ENCODE measurements around the gene SAFB2.

Gene SAFB2

DNA sequence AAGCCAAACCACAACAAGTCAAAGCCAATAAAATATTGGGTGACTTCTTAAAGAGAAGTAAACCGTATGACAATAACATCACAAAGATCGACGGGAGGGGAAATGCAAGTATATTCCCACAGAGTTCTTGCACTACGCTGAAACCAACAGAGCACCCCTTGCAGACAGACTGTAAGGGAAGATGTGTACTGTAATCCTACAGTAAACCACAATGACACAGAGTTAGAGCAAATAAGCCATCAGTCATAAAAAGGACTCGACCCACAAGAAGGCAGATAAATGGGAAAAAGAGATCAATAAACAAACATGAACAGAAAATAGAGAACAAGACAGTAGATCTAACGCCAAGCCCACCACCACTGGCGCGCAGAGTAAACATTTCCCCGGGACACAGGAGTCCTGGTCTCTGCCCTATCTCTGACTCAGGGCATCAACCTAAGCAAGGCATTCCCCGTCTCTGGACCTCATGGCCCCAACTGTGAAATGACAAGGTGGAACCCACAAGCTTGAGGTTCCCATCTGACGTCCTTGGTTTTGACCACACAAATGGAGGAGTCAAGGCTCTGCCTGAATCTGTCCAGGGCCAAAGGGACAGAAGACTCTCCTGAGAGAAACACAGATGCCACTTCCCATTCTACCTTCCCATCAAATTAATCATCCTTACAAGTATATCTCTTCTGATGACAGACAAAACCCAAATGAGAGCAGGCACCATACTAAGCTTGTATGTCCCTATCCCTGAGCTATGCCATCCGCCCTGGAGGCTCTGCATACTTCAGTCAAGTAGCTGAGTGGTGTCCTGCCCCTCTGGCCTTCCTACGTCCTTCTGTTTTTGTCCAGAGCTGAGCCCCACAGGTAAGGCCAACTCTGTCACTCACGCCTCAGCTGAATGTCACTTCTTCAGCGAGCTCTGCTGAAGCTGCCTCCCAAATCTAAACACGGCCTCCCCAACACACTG lies 15.0 kb downstream of the SAFB2 start:
- no peak for DNase-seq (ENCODE audit: low read depth in 3 of 3)

DNA sequence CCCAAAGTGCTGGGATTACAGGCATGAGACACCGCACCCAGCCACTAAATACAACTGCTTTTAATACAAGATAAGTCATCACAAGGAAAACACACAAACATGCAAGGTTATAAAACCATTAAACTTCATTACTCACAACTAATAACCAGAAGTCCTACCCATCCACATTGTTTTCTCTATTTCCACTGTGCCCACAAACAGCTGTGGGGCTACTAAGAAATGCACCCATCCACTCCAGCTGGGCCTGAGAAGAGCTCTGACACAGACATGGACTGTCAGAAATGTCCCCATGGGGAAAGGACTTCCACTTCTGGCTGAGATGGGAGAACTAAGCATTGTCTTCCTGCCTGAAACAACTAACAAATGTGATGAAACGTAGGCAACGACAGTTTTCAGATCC lies 17.2 kb downstream of the SAFB2 start:
- no peak for DNase-seq (ENCODE audit: low read depth in 3 of 3)

DNA sequence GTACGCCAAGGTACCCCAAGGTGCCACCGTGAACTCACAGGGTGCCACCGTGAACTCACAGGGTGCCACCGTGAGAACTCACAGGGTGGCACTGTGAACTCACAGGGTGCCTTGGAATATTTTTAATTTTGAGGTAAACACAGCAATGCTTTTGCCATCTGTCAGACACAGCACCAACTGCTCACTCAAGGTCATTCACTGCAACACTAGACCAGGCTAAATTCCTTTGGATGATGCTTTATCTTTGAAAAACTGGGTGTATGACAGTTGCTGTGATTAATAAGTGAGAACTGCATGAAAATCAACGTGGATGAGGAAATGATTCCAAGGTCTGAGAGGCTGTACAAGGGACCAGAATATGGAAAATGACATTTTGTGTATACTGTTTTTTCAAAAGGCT lies 18.9 kb downstream of the SAFB2 start:
- DNase-seq (ENCODE audit: low read depth in 3 of 3): no peak

DNA sequence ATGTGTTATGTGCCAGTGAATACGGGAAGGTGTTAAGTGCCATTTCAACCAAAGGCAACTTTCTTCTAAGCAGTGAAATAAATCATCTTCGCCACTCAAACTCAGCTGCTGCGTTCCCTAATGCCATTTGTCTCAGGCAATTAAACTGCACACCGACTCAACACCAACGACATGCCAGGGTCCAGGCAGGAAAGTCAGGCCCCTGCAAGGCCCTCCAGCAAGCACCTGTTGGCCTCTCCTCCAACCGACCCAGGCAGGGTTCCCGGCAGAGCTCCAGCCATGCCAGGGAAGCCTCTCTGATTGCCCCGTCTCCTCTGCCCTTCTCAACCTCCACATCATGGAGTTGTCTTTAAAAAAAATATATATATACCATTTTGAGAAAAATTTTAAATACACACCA lies 21.8 kb downstream of the SAFB2 start:
- no peak for DNase-seq (ENCODE audit: low read depth in 3 of 3)

DNA sequence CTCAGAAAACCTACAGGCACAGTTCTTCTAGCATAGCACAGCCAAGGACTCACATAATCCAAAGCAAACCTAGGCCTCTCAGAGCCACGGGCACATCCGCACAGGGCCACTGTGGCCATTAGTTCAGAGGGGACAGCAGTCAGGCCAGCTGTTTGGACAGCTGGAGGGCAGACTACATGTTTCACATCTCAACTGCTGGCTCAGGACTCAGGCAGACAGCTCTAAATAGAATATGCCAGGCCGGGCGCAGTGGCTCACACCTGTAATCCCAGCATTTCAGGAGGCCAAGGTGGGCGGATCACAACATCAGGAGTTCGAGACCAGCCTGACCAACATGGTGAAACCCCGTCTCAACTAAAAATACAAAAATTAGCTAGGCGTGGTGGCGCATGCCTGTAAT lies 26.8 kb downstream of the SAFB2 start:
- DNase-seq (ENCODE audit: low read depth in 3 of 3): no peak

DNA sequence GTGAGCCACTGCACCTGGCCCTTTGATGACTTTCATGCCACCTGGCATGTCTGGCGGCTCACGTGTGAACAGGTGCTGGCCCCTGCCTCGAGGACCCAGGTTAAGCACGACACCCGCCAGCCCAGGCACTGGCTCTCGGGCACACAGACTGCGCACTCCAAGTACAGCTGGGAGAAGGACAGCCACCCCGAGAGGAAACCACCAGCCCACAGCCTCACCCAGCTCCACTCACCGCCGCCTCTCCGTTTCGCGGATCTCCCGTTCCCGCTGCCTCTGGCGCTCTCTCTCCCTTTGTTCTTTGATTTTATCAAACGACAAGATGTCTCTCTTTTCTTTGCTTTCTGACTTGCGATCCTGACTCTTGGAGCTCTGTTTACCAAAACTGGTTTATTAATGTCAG lies 27.4 kb downstream of the SAFB2 start:
- no peak for DNase-seq (ENCODE audit: low read depth in 3 of 3)

DNA sequence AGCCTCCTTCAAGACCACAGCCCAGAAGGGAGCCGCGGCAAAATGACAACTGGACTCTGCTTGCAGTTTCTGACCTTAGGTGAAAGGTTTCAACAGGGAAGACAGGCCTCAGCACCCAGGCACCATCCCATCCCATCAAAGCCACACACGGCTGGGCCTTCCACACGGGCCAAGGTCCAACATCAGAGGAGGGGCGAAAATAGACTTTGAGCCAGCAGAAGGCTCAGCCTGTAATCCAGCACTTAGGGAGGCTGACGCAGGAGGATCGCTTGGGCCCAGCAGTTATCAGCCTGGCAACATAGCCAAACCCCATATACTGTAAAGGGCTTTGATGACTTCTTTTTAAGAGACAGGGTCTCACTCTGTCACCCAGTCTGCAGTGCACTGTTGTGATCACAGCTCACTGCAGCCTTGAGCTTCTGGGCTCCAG lies 28.0 kb downstream of the SAFB2 start:
- DNase-seq (ENCODE audit: low read depth in 3 of 3): no peak

DNA sequence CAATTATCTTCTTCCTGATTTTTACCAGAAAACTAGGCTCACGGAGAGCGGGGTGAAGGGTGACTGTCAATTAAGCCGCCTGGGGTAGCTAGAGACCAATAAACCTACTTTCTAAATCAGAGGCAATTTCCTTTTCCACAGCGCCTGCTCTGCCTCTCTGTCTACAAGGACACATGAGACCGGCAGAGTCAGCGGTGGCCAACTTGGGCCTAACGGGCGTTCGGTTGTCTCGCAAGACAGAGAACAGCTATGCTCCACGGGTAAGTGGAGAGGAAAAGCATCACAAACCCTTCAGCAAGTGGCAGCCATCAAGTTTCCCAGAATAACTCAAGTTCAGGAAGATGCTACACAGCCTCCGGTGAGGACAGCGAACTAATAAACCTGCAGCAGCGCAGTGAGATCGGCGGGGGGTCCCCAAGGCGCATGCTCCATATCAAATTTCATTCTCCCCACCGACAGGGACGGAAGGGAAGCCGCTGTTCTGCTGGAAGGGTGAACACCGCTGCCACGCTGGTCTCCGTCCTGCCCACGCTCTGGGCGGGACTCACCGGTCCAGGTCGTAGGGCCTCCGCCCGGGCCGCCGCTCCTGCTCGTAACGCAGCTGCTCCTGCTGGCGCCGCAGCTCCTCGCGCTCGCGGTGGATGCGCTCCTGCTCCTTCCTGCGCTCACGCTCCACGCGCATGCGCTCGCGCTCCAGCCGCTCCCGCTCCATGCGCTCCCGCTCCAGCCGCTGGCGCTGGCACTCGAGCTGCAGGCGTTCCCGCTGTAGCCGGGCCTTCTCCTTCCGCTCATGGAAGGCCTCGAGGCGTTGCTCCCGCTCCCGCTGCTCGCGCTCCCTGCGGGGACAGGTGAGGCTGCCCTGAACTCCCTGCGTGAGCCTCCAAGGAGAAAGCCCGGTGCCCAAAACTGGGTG lies 29.0 kb downstream of the SAFB2 start:
- no peak for DNase-seq (ENCODE audit: low read depth in 3 of 3)

DNA sequence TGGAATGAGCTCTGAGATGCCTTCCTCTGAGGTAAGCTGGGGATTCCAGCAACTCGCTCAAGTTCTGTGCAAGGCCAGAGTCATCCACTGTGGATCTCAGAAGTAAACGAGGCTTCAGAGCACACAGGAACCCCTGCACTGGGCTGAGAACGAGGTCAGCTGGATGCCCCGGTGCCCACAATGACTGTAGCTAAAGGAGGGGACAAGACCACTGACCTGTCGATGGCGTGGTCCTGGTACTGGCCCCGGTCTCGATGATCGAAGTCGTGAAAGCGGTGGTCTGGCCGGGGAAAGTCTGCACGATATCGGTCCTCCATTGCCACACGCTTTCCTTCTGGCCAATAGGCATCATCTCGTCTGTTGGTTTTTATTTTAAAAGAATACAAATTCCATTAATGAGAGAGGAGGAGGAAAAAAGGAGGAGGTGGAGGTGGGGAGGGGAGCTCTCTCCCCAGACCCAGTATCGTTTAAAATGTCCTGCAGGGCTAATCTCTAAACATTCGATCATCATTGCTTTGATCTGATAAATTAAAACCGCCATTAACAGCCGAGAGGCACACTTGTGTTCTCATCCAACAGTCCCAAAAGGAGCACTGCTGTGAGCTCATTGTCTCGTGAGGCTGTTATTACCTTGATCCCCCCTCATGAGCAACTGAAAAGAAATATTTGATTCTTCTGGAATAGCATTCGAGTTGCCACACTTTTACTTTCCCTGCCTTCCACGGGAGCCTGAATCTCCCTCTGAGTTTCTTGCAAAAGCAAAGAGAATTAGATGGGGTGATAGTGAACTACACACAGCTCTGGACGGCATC lies 29.8 kb downstream of the SAFB2 start:
- DNase-seq (ENCODE audit: low read depth in 3 of 3): no peak

DNA sequence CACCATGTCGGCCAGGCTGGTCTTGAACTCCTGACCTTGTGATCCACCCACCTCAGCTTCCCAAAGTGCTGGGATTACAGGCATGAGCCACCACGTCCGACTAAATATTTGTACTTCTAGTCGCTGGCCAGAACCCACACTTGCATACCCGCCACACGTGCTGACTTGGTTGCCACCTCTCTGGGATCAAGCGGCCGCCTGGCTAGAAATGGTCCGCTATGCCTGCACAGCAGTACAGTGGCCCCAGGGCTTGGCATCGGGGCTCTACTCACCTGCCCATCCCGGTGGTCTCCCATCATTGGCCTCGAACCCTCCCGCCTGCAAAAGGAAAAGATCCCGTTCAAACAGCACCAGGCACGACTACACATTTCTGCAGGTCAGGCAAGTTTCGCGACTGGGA lies 31.1 kb downstream of the SAFB2 start:
- DNase-seq (ENCODE audit: low read depth in 3 of 3): no peak

DNA sequence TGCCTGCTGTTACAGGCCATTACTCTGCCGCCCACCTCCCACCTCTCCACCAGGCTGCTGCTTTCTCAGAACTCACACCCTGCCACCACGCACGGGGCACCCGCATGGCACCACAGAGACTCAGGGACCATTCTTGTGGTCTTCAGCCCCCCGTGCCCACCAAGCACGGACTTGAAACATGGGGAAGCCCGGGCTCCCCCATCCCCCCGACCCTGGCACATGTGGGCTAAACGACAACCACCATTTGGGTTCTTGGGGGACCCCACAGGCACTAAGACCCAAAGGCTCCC lies 31.8 kb downstream of the SAFB2 start:
- no peak for DNase-seq (ENCODE audit: low read depth in 3 of 3)

DNA sequence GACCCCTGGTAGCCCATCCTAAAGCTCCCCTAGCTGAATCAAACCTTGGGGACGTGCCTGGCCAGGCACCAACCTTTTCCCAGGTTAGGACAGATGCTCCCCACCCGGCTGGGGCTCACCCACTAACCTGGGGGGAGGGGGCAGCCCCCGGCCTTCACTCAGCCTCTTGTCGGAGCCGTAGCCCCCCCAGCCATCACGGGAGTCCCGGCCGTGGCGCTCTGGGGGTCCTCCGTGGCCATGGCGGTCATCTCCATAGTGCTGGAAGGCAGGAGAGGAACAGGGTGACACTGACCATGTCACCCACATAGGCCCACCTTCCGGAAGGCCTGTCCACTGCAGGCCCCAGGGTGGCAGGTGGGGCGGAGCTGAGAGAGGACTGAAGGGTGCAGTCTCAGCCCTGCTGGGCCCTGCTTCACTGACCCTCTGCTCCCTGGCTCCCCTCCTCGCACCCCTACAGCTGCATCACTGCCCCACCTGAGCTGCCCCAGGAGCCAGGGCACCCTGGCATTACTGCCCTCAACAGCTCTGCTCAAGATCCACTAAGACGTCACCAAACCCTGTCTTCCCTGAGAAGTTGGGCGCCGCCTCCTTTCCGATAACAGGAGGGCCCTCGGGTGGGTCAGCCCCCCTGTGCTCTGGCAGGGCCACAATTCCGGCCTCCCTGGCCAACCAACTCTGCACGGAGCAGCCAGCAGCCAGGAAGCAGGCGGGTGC lies 32.3 kb downstream of the SAFB2 start:
- DNase-seq (ENCODE audit: low read depth in 3 of 3): no peak

DNA sequence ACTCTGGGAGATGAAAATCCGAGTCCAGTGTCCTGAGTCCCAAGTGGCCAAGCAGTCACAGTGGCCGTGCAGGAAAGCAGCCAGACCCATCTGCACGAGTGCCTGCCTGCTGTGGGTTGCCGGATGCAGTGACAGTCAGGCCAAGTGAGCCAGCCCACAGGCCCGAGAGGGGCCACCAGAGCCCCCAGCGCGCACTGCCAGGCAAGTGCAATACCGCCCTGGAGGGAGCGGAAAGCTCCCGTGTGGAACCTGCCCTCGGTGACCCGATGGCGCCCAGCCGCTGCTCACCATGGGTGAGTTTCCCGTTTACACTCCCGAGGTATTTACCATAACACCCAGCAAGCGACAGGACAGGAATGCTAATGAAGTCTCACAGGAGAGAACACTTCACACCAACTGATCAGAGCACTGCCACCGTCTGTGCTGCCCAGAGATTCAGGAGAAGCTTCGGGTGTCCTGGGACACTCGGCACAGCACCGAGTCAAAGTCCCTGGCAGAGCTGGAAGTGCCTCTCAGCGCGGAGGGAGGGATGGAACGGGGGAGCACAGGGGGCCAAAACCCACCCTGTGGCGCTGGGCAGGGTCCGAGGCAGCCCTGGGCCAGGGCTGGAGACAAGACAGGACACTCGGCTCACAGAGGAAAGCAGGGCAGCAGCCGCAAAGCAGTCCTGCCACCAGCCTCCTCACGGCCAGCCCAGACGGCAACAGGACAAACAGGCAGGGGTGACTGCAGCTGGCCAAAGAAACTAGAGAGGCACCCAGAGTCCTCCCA lies 33.5 kb downstream of the SAFB2 start:
- DNase-seq (ENCODE audit: low read depth in 3 of 3): no peak

DNA sequence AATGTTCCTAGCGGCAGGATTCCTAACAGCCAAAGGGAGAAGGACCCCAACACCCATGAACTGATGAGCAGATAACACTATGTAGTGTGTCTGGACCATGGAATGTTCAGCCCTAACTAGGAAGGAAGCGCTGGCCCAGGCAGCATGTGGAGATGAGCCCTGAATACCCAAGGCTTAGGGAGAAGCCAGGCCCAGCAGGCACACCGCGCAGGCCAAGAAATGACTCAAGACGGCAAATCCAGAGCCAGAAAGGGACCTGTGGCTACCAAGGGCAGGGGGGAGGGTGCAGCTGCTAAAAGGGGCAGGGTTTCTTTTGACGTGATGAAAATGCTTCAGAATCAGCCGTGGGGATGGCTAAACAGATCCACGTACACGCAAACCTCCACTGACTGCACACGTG lies 34.1 kb downstream of the SAFB2 start:
- no peak for DNase-seq (ENCODE audit: low read depth in 3 of 3)

DNA sequence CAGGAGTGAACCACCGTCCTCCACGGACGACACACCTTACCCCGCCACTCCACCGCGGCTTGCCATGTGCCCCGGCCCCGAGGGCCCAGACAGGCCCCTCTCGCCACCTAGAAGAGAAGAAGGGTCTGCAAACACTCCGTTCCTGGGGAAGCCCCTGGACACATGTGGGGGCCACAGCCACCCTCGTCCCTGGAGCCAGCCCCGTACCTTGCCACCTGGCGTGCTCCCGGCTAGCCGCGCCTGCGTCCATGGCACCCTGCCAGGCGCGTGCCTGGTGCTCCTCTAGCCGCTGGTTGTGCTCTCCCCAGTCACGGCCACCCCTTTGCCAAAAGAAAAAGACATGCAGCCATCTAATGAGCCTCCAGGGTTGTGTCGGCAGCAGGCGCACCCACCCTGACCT lies 34.9 kb downstream of the SAFB2 start:
- DNase-seq (ENCODE audit: low read depth in 3 of 3): no peak

DNA sequence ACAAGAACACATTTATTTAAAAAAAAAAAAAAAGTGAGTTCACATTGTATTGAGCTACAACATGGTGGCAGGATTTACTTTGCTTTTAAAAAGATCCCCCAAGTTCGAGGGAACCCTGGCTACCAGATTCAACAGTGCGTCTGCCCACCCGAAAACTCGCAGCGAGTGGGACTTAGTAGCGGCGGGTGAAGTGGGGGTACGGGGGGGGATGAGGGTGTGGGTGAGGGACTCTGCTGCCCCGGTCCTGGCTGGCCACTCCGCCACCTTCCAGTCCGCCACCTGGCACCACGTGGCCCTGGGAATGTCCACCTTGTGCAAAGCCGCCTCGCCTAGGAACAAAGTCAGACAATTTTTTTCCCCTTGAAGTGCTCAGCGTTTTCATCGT lies 35.5 kb downstream of the SAFB2 start:
- DNase-seq (ENCODE audit: low read depth in 3 of 3): no peak

DNA sequence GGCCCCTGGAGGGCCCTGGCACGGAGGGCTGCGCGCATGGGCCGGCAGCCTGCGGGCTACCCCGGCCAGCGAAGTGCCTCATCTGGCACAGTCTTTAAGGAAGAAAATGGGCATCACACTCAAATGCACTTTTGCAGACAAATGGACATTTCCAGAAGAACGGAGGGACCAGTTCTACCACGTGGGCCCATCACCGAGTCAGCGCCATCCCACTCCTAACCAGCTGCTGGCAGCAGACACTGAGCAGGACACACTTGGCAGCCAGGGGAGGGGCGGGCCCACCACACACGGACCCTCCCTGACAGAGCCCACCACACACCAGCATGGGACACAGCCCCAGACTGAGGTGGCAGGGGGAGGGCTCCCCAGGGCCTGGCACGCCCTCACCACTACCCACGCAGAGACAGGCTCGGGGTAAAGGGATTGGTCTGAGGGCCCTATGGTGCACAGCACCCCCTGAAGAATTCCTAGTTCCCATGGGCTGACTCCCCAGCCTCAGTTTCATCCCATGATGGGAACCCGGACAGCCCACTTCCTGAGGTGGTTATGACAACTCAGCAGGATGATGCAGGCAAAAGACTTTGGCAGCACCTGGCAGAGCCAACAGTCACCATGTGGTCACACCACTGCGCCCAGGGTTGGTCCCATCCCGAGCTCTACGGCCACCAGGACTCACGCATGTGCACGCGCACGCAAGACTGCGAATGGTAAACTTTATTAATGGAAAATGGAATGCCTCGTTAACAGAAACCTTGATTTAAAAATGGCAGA lies 36.1 kb downstream of the SAFB2 start:
- no peak for DNase-seq (ENCODE audit: low read depth in 3 of 3)

DNA sequence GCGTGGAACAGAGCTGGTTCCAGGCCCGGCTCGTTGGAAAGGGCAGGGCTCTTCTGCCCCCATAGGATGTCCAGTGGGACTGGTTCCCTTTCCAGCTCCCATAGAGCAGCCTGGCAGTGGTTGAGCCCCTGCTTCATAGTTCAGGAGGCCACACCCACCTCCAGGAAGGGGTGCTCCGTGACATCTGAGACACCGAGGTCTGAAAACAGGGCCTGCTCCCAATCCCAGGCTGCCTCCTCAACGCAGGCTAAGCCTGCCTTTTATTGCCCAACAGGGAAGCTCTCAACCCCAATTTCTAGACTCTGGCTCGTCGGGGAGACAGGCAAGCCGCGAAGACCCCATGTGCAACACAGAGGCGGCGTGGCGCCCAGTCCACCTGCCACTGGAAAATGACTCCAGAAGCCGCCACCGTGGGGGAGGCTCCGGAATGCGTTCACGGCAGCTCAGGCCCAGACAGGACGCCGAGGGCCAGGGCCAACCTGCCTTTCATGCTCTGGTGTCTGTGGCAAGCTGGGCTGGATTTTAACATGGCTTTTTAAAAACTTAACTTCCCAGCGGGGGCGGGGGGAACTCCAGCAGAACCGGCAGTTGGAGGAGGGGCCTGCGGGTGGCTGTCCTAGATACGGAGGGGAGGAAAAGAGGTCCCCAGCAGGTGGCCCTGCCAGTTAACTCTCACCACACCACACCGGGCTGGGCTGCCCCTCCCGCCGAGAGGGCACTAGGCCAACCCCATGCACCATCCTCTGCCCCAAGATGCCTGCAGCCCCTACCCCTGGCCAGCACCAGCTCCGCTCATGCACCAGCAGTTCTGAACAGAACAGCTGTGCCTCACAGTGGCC lies 36.9 kb downstream of the SAFB2 start:
- peak in 1 of 3 donors; percentile 19 for DNase-seq (ENCODE audit: low read depth in 3 of 3)

DNA sequence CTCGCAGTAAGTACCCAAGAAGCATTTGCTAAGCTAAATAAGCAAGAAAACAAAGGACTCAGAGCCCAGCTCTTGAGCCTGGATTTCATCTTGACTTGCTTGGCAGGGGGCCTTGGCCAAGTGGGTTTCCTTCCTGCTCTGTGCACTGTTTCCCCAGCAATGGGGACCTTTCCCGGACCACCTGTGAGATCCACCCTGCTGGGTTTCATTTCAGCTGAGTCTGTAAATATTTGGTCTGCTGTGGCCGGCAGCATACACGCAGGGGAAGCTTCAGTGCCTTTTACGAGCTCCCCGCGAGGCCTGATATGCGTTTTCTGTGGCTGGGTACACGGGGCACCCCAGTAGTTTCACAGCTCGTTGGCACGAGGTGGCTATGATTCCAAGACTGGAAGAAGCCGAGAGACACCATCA lies 42.4 kb downstream of the SAFB2 start:
- no peak for DNase-seq (ENCODE audit: low read depth in 3 of 3)

All from stimulated activated CD4-positive, alpha-beta T cell treated with anti-CD3 and anti-CD28 coated beads, TNF-alpha, amount 100 ng/mL, for 48 hours (primary cell).